ENCODE measurements around the gene GOLGA6D.
"Not testable (repeated sequence)": the region's sequence is repeated elsewhere in the genome, so short reads cannot be mapped to it uniquely, and the experiment has no call there.

GOLGA6D gene

GRCh38 chr15:75327005-75327404 lies 44.4 kb downstream of the GOLGA6D start:
- in situ Hi-C loops (cut with MboI; ENCODE audit: low pct_unique_long_range_greater_than_20kb, low sequenced_read_pairs): no loop called here
- no peak for DNase-seq

- in situ Hi-C loops (cut with MboI; ENCODE audit: low pct_unique_long_range_greater_than_20kb, low sequenced_read_pairs): no loop called here
- no peak for DNase-seq
These were observed 44.9 kb downstream of the GOLGA6D start for GRCh38 chr15:75327491-75327890.

- in situ Hi-C loops (cut with MboI; ENCODE audit: low pct_unique_long_range_greater_than_20kb, low sequenced_read_pairs): no loop called here
- no peak for DNase-seq
These were observed 46.1 kb downstream of the GOLGA6D start for GRCh38 chr15:75328493-75329314.

- DNase-seq: no peak
- in situ Hi-C loops (cut with MboI; ENCODE audit: low pct_unique_long_range_greater_than_20kb, low sequenced_read_pairs): no loop called here
These were observed 46.9 kb downstream of the GOLGA6D start for GRCh38 chr15:75329571-75329970.

- in situ Hi-C loops (cut with MboI; ENCODE audit: low pct_unique_long_range_greater_than_20kb, low sequenced_read_pairs); DNase-seq: not testable (repeated sequence)
These were observed 49.5 kb downstream of the GOLGA6D start for GRCh38 chr15:75332093-75332492.

- DNase-seq; in situ Hi-C loops (cut with MboI; ENCODE audit: low pct_unique_long_range_greater_than_20kb, low sequenced_read_pairs): not testable (repeated sequence)
These were observed 51.2 kb downstream of the GOLGA6D start for GRCh38 chr15:75333654-75334419.

- in situ Hi-C loops (cut with MboI; ENCODE audit: low pct_unique_long_range_greater_than_20kb, low sequenced_read_pairs): no loop called here
- DNase-seq: no peak
These were observed 52.7 kb downstream of the GOLGA6D start for GRCh38 chr15:75335313-75335704.

GRCh38 chr15:75335705-75336355 lies 53.2 kb downstream of the GOLGA6D start, which contains the start of gene COMMD4:
COMMD4 (plus strand) TSS chr15:75336063; CDS start chr15:75336090, 27 bp downstream.
- peak; percentile 95 for DNase-seq
- in situ Hi-C loops (cut with MboI; ENCODE audit: low pct_unique_long_range_greater_than_20kb, low sequenced_read_pairs): no loop called here

GRCh38 chr15:75338661-75339240 lies 56.1 kb downstream of the GOLGA6D start:
- in situ Hi-C loops (cut with MboI; ENCODE audit: low pct_unique_long_range_greater_than_20kb, low sequenced_read_pairs): no loop called here
- no peak for DNase-seq

GRCh38 chr15:75339531-75340240 lies 57.1 kb downstream of the GOLGA6D start:
- DNase-seq: no peak
- in situ Hi-C loops (cut with MboI; ENCODE audit: low pct_unique_long_range_greater_than_20kb, low sequenced_read_pairs): no loop called here

- DNase-seq: no peak
- in situ Hi-C loops (cut with MboI; ENCODE audit: low pct_unique_long_range_greater_than_20kb, low sequenced_read_pairs): no loop called here
These were observed 59.6 kb downstream of the GOLGA6D start for GRCh38 chr15:75342221-75342620.

GRCh38 chr15:75343953-75344352 lies 61.3 kb downstream of the GOLGA6D start:
- DNase-seq: peak; percentile 67
- in situ Hi-C loops (cut with MboI; ENCODE audit: low pct_unique_long_range_greater_than_20kb, low sequenced_read_pairs): not testable (repeated sequence)

Measured in KBM-7 (cell line).